NCI-H524 (cell line): ENCODE data around the gene ATP2A1.
"Not testable (repeated sequence)": the region's sequence is repeated elsewhere in the genome, so short reads cannot be mapped to it uniquely, and the experiment has no call there.

ENCODE experiments used
- DNase-seq, 2 experiments: peaks; one replicate each; lab custom pipeline; 2025; lab: John Stamatoyannopoulos, UW

ATP2A1 gene

DNA sequence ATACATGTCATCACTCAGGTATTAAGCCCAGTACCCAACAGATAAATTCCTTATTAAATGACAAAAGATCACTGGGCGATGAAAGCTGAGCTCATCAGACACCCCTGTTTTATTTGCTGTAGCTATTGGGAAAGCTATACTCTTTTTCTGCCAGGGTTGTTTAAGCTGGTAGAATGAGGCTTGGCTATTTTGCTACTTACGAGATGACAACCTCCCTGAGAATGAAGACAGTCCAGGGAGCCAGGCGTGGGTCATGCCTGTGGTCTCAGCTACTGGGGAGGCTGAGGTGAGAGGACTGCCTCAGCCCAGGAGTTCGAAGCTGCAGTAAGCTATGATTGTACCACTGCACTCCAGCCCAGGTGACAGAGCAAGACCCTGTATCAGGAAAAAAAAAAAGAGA, 19.0 kb upstream of the ATP2A1 start:
- no peak for DNase-seq

GRCh38 chr16:28863929-28864793, 14.1 kb upstream of the ATP2A1 start:
- no peak for DNase-seq

DNA sequence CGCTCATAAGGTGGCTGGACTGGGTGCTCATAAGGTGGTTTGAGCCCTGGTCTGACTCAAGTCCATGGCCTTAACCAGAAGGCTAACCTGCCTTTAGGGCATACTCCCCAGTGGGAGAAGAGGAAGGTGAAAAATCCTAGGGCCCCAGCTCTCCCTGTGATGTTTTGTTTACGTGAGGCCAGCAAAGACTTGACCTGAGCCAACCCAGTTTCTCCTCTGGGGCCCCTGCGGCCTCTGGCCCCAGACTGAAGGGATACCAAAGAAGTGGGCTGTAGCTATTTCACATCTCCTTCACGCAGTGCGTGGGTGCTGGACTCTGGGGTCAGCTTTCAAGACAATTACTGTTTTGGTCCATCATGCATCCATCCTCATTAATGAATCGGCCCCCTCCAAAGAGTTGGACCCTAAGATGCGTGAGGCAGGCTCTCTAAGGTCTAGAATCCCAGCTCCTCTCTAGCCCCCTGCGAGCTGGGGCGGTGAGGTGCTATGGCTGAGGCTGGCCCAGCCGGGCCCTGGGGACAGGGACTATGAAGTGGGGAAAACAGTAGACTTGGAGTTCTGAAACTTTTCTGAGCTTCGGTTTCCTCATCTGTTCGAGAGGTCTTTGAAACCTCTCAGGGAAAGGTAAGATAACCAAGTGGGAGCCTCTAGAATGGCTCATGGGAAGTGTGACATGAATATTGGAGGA, 13.1 kb upstream of the ATP2A1 start:
- no peak for DNase-seq

DNA sequence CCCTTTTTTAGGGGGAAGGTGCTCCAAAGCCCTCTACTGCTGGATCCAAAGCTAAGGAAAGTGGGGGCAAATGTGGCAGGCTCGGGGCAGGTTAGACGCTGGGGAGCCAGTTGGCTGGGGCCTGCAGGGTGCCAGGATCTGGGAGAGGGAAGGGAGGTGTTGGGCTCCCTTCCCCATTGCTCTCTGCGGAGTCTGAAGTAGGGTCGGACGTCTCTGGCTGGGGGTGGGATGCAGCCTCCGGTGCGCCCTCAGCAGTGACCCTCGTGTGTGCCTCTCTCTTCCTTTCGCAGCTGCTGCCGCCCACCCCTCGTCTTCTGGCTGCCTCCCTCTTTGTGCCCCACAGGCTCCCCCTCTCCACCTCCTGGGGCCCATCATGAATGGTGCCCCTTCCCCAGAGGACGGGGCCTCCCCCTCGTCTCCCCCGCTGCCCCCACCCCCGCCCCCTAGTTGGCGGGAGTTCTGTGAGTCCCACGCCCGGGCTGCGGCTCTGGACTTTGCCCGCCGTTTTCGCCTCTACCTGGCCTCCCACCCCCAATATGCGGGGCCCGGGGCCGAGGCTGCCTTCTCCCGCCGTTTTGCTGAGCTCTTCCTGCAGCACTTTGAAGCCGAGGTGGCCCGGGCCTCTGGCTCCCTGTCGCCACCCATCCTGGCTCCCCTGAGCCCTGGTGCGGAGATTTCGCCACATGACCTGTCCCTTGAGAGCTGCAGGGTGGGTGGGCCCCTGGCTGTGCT, 12.4 kb upstream of the ATP2A1 start:
- no peak for DNase-seq

- no peak for DNase-seq
Measured at GRCh38 chr16:28866454-28866804, 11.9 kb upstream of the ATP2A1 start.

DNA sequence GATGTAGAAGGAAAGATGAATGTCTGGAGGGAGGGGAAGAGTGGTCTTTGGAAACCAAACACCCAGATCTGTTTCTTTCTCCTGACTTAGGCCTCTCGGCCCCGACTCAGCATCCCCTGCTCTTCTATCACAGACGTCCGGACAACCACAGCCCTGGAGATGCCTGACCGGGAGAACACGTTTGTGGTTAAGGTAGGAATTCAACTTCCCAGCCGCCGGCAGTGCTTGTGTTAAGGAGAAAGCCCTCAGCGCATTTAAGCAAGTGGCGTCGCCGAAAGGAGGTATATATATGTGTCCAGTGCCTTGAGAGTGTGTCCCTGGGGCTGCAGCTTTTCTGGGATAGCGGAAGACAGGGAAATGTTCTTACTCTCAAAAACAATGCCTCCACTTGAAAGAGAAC, 11.0 kb upstream of the ATP2A1 start:
- DNase-seq = no peak

DNA sequence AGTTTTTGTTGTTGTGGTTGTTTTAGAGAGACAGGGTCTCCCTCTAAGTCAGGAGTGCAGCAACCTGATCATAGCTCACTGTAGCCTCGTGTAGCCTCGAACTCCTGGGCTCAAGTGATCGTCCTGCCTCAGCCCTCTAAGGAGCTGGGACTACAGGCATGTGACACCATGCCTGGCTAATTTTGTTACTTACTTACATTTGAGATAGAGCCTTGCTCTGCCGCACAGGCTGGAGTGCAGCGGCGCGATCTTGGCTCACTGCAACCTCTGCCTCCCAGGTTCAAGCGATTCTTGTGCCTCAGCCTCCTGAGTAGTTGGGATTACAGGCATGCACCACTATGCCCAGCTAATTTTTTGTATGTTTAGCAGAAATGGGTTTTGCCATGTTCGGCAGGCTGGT, 10.6 kb upstream of the ATP2A1 start:
- DNase-seq = not testable (repeated sequence)

- no peak for DNase-seq
Measured at GRCh38 chr16:28869201-28869600, 9.1 kb upstream of the ATP2A1 start.

- no peak for DNase-seq
Measured at GRCh38 chr16:28872952-28873351, 5.3 kb upstream of the ATP2A1 start.

GRCh38 chr16:28873543-28874201, 4.6 kb upstream of the ATP2A1 start:
- DNase-seq = peak in 1 of 2 experiments; percentile 20

DNA sequence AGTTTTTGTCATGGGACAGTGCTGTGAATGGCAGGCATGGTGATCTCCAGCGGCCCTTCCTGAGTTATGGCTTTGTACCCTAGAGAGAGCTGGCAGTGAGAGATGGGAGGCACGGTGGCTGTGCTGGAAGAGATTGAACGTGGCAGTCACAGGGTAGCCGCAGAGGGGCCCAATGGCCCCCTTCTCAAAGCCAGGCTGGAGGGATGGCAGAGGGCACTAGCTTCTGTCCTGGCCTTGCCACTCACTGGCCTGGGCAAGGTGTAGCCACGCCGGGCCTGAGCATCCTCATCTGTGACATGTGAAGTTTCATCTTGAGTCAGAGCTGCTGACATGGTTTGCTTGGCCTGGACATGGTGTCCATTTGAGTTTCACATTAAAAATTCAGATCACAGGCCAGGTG, 3.9 kb upstream of the ATP2A1 start:
- DNase-seq = no peak

DNA sequence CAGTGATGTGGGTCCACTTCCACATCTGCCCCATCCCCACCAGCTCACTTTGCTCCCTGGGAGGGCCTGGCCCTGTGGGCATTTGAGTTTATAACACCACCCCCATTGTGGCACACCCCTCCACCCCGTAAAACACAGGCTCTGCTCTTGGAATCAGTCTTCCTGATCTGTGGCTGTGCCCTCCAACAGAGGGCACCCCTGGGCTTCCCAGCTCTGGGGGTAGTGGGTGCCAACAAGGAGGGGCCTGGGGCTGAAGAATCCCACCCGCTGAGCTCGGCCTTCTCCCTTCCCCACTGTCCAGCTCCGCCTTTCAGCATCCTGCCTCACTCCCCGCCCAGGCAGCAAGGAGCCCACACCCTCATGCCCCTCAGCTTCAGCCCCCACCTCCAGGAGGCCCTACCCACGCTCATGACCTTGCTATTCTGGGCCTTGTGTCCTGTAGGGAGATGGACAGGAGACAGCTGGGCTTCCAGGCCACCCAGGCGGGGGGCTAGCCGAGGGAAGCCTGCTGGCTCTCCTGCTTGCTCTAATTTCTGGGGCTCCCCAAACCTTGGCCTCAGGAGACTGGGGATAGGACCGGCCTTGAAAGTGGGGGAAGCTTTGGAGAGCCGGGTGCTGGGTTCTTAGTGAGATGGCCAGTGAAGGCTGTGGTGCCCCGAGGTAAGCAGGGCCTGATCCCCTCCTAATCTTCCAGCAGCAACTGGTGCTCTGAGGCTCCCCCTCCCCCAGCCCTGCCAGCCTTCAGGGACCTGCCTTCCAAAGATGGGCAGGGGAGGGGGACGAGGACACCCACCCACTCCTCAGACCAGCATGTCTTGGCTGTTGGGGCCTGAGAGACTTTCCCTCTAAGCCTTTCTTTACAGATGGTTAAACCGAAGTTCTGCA, 2.9 kb upstream of the ATP2A1 start:
- DNase-seq = peak in 1 of 2 experiments; percentile 26

DNA sequence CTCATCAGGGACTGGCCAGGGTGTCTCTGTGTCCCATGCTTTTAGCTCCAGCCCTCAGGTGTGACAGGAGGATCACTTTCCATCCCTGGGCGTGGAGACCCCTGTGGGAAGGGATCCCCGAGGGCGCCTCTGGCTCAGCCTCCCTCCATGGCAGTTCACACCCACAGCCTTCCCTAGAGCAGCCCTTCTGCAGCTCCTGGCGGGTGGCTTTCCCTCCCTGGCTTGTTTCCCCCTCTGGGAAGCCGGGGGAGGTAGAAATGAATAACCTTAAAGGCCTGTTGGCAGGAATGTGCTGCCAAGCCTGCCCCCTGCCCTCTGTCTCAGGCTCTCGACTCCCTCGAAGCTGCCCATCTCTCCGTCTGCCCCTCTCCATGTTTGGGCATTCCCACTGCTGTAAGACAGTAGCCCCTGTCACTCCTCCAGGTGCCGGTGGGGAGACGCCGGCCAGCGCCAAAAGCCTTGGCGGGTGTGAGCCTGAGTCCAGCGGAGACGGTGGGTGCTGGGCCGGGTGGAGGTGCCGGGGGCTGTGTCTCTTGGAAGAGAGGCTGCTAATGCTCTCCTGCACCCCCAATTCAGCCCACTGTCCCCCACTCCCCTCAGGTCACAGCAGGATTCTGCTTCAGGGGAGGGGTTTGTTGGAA, 2.1 kb upstream of the ATP2A1 start:
- no peak for DNase-seq

GRCh38 chr16:28876973-28877654, 1.2 kb upstream of the ATP2A1 start:
- DNase-seq = no peak

GRCh38 chr16:28877655-28878000, 660 bp upstream of the ATP2A1 start:
- no peak for DNase-seq

GRCh38 chr16:28879261-28879840, 1.1 kb downstream of the ATP2A1 start:
- peak in 1 of 2 experiments; percentile 61 for DNase-seq

- peak; percentile 95 for DNase-seq
Measured at GRCh38 chr16:28879841-28880588, 1.7 kb downstream of the ATP2A1 start.

DNA sequence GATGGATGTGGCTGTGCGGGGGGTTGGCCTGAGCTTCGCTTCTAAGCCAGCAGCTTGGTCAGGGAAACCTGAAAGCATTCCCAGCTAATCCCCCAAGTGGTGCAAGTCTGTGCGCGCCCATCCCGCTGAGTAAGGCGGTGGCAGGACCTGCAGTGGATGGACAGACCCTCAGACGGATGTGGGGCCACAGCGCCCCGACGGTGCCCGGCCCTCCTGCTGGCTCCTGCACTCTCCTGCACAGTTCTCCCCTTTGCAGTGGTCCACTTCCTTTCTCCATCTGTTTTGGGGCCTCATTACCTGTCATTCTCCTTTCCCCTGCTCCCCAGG, 2.3 kb downstream of the ATP2A1 start:
- DNase-seq = no peak

DNA sequence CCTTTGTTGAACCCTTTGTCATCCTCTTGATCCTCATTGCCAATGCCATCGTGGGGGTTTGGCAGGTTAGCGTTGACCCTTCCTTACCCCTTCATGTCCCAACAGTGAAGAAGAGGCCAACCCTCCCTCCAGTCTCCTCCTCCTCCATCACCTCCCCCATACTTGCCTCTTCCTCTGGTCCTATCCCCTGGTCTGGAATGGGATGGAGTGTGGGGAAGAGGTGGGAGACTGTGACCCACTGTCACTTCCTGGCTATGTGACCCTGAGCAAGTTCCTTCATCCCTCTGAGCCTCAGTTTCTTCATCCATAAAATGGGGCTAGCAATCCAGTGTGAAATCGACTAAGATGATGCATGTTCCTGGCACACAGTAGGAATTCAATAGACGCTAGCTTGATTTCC, 2.7 kb downstream of the ATP2A1 start:
- DNase-seq = no peak
